GM21576 (cell line): ENCODE measurements around the gene TMEM126B.

ENCODE experiments used
- ATAC-seq: cut with Tn5 transposase; IDR thresholded peaks from one replicate; pipeline ENCODE4 v1.9.1; 2021; ENCODE audit warnings: mild to moderate bottlenecking, moderate library complexity; ENCODE audit not compliant: unreplicated experiment

The TMEM126B gene

GRCh38 chr11:85682330-85683305 lies 54.2 kb downstream of the TMEM126B start:
- ATAC-seq: peak; percentile 62

- no peak for ATAC-seq
Measured at GRCh38 chr11:85685125-85685819, 56.9 kb downstream of the TMEM126B start.

GRCh38 chr11:85685820-85686459 lies 57.5 kb downstream of the TMEM126B start, which contains the start of gene CCDC89:
Gene CCDC89 (minus strand): TSS chr11:85686195. CDS start chr11:85686130, 65 bp downstream.
- no peak for ATAC-seq
